CD4-positive, alpha-beta T cell treated with Interleukin-17A for 4 hours (primary cell): Measurements from ENCODE around the gene TCHHL1.

Experiments used
- DNase-seq: peaks from one replicate; pipeline ENCODE4 v3.0.0-alpha.2; 2020; ENCODE audit warnings: mixed read lengths

Gene TCHHL1

DNA sequence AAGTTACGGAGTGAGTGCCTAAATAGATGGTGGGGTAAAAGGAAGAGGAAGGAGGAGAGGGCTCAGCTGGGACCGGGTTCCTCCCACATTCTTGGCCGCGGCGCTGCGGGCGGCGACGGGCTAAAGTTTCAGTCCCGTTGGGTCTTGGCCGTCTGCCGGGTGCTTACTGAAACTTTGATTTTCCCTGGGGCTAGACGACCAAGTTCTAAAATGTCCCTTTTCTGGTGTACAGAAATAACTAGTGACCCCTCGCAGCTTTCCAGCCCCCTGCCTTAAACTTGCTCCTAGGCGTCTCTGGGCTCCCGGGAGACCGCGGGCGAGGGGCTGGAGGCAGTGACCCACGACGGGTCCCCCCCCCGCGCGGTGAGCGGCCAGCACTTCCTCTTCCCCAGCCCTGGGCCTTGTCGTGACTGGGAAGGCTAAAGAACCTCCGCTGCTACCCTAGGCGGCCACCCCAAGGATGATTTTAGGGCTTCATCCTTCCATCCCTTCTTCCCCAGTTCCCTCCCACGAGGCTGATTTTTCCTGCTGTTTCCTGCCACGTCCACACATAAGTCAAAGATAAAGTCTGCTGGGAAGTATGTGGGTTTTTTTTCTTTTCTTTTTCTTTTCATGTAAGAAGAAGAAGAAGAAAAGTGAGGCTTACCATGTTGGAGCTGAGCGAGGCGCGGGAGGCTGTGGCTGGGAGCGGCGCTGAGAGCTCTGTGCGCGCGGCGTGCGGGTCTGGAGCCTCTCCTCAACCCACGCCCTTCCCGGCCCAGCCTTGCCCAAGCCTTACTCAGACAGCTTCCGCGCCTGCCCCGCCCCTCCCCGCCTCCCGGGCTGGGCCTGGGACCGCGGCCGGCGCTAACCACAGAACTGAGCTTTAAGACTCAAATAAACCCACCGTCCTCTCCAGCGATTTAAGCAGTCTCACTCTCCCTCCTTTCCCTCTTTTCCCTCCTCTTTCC is 52.3 kb downstream of the TCHHL1 start, which contains the start of gene S100A11:
TSS of gene S100A11 (minus strand) at position 738 of the 950 bp plus-strand sequence. CDS start at position 649, 89 bp downstream.
- DNase-seq: peak; percentile 90

DNA sequence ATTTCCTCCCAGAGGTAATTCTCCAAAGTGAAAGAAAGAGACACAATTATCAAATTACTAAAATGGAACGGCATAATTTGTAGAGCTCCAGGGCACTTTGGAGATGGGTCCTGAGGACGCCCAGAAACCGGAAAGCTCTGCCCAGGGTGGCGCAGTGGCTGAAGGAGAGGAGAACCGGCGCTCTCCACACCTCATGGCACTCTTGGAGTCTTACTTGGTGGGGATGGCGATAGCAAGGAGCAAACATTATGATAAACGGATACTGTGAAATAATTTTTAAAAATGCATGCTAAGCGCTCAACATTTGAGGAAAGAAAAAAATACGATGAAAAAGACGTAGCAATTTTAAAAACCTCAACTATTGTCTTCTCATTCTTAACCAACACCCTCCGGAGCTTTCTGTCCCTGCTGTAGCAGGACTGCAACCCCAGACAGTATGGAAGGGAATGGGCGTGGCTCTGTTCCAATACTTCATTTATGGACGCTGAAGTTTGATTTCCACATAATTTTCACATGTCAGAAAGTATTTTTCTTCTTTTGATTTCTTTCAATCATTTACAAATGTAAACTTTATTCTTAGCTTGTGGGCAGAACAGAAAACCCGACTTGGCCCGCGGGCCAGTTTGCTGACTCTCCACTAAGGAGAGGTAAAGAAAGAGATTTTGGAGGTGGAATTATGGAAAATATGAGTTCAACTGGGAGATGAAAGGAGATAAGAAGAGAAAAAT is 53.2 kb downstream of the TCHHL1 start:
- DNase-seq: peak; percentile 43

DNA sequence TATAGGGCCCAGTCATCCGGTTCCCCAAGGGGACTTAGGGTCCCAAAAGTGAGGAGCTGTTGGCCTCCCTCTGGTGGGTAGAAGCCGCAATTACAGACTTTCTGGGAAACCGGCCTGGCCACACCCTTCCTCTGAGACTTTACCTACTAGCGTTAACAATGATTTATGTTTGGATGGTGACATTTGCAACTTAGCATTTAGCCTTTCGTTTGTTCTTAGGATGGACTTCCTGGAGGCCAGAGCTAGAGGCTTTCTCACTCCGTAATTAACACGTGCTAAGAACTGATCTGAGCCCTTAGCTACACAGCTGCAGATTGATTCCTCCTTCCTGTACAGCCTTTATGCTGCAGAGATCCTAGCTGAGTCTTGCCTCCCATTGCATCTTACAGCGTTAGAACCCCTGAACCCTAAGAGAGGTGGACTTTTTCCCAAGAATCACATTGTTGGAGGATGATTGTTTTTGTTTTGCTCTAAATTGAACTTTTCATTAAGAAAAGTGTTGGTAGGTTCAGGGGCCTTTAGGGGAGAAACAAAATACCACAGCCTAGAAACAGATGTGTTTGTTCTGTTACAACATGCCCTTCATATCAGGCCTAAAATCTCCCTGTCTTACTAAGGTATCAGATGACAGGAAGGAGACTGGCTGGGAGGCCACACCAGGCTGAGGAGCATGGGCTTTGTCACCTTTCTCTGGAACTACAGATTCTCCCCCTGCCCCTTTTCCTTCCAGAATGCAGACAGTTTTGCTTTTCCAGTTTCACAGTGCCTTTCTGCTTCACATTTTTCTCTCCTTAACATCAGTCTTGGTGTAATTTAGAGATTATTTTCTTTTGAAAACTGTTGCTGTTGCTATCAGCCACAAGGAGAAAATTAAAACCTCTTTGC is 54.0 kb downstream of the TCHHL1 start:
- peak; percentile 74 for DNase-seq

DNA sequence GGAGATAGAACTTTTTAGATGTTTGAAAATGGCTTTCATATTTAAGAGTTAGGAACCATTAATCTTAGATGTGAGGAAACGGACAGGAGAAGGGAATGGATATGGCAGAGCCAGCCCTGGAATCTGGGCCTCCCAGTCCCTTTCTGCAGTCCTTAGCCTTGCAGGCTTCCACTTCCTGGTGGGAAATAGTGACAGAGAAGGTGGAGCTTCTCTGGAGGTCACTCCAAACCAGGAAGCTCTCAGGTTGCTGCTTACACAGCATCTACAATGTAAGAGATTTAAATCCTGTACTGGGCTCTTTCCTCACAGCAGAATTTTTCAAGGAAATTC is 54.6 kb downstream of the TCHHL1 start:
- no peak for DNase-seq
